ENCODE results near the gene OGDHL.
A peak's percentile ranks its signal among the peaks of the same experiment; 100 is the strongest.
"Not testable (repeated sequence)": the region's sequence is repeated elsewhere in the genome, so short reads cannot be mapped to it uniquely, and the experiment has no call there.

The OGDHL gene

DNA sequence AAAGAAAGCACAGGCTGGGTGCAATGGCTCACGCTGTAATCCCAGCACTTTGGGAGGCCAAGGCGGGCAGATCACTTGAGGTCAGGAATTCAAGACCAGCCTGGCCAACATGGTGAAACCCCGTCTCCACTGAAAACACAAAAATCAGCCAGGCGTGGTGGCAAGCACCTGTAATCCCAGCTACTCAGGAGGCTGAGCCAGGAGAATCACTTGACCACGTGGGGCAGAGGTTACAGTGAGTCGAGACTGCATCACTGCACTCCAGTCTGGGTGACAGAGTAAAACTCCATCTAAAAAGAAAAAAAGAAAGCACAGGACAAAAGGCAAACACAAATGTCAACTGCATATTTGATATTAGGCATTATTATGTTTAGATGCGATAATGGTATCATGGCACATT, 7.2 kb downstream of the OGDHL start:
- not testable (repeated sequence) for H4K8ac ChIP-seq (ENCODE audit: low read depth, low read length); H3K4me1 ChIP-seq (ENCODE audit: control insufficient read depth in 2 of 2, insufficient read depth in 1 of 2, low read depth in 1 of 2, low read length in 2 of 2); H3K27ac ChIP-seq (replicated peaks; ENCODE audit: low read length); H3K4me3 ChIP-seq (ENCODE audit: low read length in 2 of 2); H3K4me2 ChIP-seq (ENCODE audit: insufficient read depth, low read length, poor library complexity, severe bottlenecking); H2BK120ac ChIP-seq (ENCODE audit: low read depth, low read length); H2BK5ac ChIP-seq (ENCODE audit: low read length); H3K9ac ChIP-seq (ENCODE audit: low read depth, low read length, poor library complexity); H3K18ac ChIP-seq (ENCODE audit: low read length); H3K23ac ChIP-seq (ENCODE audit: low read depth, low read length, poor library complexity); H4K91ac ChIP-seq (ENCODE audit: low read depth, low read length, poor library complexity); H2AK5ac ChIP-seq (ENCODE audit: low read depth, low read length); H3K27me3 ChIP-seq (ENCODE audit: control insufficient read depth in 3 of 3, insufficient read depth in 3 of 3, low read depth in 1 of 3, low read length in 3 of 3); DNase-seq (ENCODE audit: low spot score); H3K4ac ChIP-seq (ENCODE audit: low read length); H2AFZ ChIP-seq (ENCODE audit: low read length); H3K79me1 ChIP-seq (ENCODE audit: low read depth, low read length); H3K9me3 ChIP-seq (replicated peaks in 1 of 2; ENCODE audit: control insufficient read depth in 2 of 2, insufficient read depth in 1 of 2, low read depth in 1 of 2, low read length in 2 of 2); H3K14ac ChIP-seq (ENCODE audit: low read length); H2BK15ac ChIP-seq (ENCODE audit: low read length); H2BK12ac ChIP-seq (ENCODE audit: low read length); H3K36me3 ChIP-seq (replicated peaks in 1 of 2; ENCODE audit: control insufficient read depth in 2 of 2, insufficient read depth in 2 of 2, low read length in 2 of 2)
- WGBS, 2 donors (ENCODE audit: extremely low coverage in 2 of 2, insufficient read length in 2 of 2, insufficient replicate concordance in 1 of 2), result no CpG with 5 or more reads among the region's 7 CpGs

DNA sequence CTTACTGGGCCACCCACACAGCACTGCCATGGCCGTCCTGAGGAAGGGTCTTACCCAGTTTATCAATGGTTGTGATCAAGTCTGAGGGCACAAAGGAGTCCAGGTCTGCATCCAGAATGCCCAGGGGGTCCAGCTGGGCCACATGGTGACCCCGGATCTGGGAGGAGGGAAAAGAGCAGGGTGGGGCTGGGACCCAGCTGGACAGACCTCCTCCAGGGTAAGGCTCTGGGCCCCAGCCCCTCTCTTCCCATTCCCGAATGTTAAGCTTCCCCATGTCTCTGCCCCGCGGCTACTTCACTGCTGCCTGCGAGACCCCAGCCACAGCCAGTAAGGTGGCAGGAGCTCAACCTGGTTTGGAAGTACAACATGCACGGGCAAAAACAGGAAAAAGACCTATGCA, 9.5 kb downstream of the OGDHL start:
- Histone ChIP-seq H3K14ac (ENCODE audit: low read length) (peak overlapping the region; percentile 66), H2BK12ac (ENCODE audit: low read length) (no peak overlapping the region), H2AK5ac (ENCODE audit: low read depth, low read length) (no peak overlapping the region), H3K4me3 (ENCODE audit: low read length in 2 of 2) (no peak overlapping the region), H3K9me3 (replicated peaks in 1 of 2; ENCODE audit: control insufficient read depth in 2 of 2, insufficient read depth in 1 of 2, low read depth in 1 of 2, low read length in 2 of 2) (no peaks in the 10 kb centered on the region), H3K27me3 (ENCODE audit: control insufficient read depth in 3 of 3, insufficient read depth in 3 of 3, low read depth in 1 of 3, low read length in 3 of 3) (no peaks in the 10 kb centered on the region), H2AFZ (ENCODE audit: low read length) (no peak overlapping the region), H3K4ac (ENCODE audit: low read length) (no peak overlapping the region), H3K23ac (ENCODE audit: low read depth, low read length, poor library complexity) (no peak overlapping the region), H2BK5ac (ENCODE audit: low read length) (no peak overlapping the region), H3K36me3 (replicated peaks in 1 of 2; ENCODE audit: control insufficient read depth in 2 of 2, insufficient read depth in 2 of 2, low read length in 2 of 2) (no peaks in the 10 kb centered on the region), H3K79me1 (ENCODE audit: low read depth, low read length) (no peaks in the 10 kb centered on the region), H2BK120ac (ENCODE audit: low read depth, low read length) (no peak overlapping the region), H4K91ac (ENCODE audit: low read depth, low read length, poor library complexity) (no peak overlapping the region), H3K4me2 (ENCODE audit: insufficient read depth, low read length, poor library complexity, severe bottlenecking) (no peak overlapping the region), H4K8ac (ENCODE audit: low read depth, low read length) (no peak overlapping the region), H3K4me1 (ENCODE audit: control insufficient read depth in 2 of 2, insufficient read depth in 1 of 2, low read depth in 1 of 2, low read length in 2 of 2) (no peaks in the 10 kb centered on the region), H2BK15ac (ENCODE audit: low read length) (no peak overlapping the region), H3K9ac (ENCODE audit: low read depth, low read length, poor library complexity) (no peak overlapping the region), H3K27ac (replicated peaks; ENCODE audit: low read length) (no peak overlapping the region), H3K18ac (ENCODE audit: low read length) (no peak overlapping the region)
- no CpG with 5 or more reads among the region's 7 CpGs for WGBS, 2 donors (ENCODE audit: extremely low coverage in 2 of 2, insufficient read length in 2 of 2, insufficient replicate concordance in 1 of 2)
- DNase-seq (ENCODE audit: low spot score), result no peak

- H3K79me1 ChIP-seq (ENCODE audit: low read depth, low read length), result no peaks in the 10 kb centered on the region
- WGBS, 2 donors (ENCODE audit: extremely low coverage in 2 of 2, insufficient read length in 2 of 2, insufficient replicate concordance in 1 of 2), result no CpG with 5 or more reads among the region's 20 CpGs
- peak overlapping the region; percentile 36 for H3K23ac ChIP-seq (ENCODE audit: low read depth, low read length, poor library complexity)
- no peak overlapping the region for H2BK120ac ChIP-seq (ENCODE audit: low read depth, low read length)
- peak overlapping the region; percentile 23 for H4K8ac ChIP-seq (ENCODE audit: low read depth, low read length)
- no peak overlapping the region for H2AK5ac ChIP-seq (ENCODE audit: low read depth, low read length)
- H3K4me2 ChIP-seq (ENCODE audit: insufficient read depth, low read length, poor library complexity, severe bottlenecking), result no peak overlapping the region
- no peaks in the 10 kb centered on the region for H3K4me1 ChIP-seq (ENCODE audit: control insufficient read depth in 2 of 2, insufficient read depth in 1 of 2, low read depth in 1 of 2, low read length in 2 of 2)
- no peaks in the 10 kb centered on the region for H3K9me3 ChIP-seq (replicated peaks in 1 of 2; ENCODE audit: control insufficient read depth in 2 of 2, insufficient read depth in 1 of 2, low read depth in 1 of 2, low read length in 2 of 2)
- no peak overlapping the region for H2AFZ ChIP-seq (ENCODE audit: low read length)
- no peaks in the 10 kb centered on the region for H3K27me3 ChIP-seq (ENCODE audit: control insufficient read depth in 3 of 3, insufficient read depth in 3 of 3, low read depth in 1 of 3, low read length in 3 of 3)
- no peak overlapping the region for H3K4me3 ChIP-seq (ENCODE audit: low read length in 2 of 2)
- DNase-seq (ENCODE audit: low spot score), result no peak
- peak overlapping the region; percentile 12 for H3K9ac ChIP-seq (ENCODE audit: low read depth, low read length, poor library complexity)
- no peak overlapping the region for H2BK12ac ChIP-seq (ENCODE audit: low read length)
- no peak overlapping the region for H4K91ac ChIP-seq (ENCODE audit: low read depth, low read length, poor library complexity)
- no peak overlapping the region for H2BK15ac ChIP-seq (ENCODE audit: low read length)
- peak overlapping the region; percentile 66 for H3K14ac ChIP-seq (ENCODE audit: low read length)
- H3K36me3 ChIP-seq (replicated peaks in 1 of 2; ENCODE audit: control insufficient read depth in 2 of 2, insufficient read depth in 2 of 2, low read length in 2 of 2), result no peaks in the 10 kb centered on the region
- H2BK5ac ChIP-seq (ENCODE audit: low read length), result no peak overlapping the region
- peak overlapping the region; percentile 61 for H3K18ac ChIP-seq (ENCODE audit: low read length)
- no peak overlapping the region for H3K27ac ChIP-seq (replicated peaks; ENCODE audit: low read length)
- H3K4ac ChIP-seq (ENCODE audit: low read length), result no peak overlapping the region
Observed at GRCh38 chr10:49751636-49752510, 10.2 kb downstream of the OGDHL start.

- H2BK12ac ChIP-seq (ENCODE audit: low read length), result no peak overlapping the region
- H4K8ac ChIP-seq (ENCODE audit: low read depth, low read length), result no peak overlapping the region
- H3K27me3 ChIP-seq (ENCODE audit: control insufficient read depth in 3 of 3, insufficient read depth in 3 of 3, low read depth in 1 of 3, low read length in 3 of 3), result no peaks in the 10 kb centered on the region
- peaks cover 0 to 3% of the 10 kb centered on the region in 2 donors for H3K36me3 ChIP-seq (replicated peaks in 1 of 2; ENCODE audit: control insufficient read depth in 2 of 2, insufficient read depth in 2 of 2, low read length in 2 of 2)
- H3K23ac ChIP-seq (ENCODE audit: low read depth, low read length, poor library complexity), result peak overlapping the region; percentile 17
- H3K18ac ChIP-seq (ENCODE audit: low read length), result peak overlapping the region; percentile 41
- no peaks in the 10 kb centered on the region for H3K4me1 ChIP-seq (ENCODE audit: control insufficient read depth in 2 of 2, insufficient read depth in 1 of 2, low read depth in 1 of 2, low read length in 2 of 2)
- H3K9ac ChIP-seq (ENCODE audit: low read depth, low read length, poor library complexity), result peak overlapping the region; percentile 12
- H3K4me3 ChIP-seq (ENCODE audit: low read length in 2 of 2), result no peak overlapping the region
- no peaks in the 10 kb centered on the region for H3K79me1 ChIP-seq (ENCODE audit: low read depth, low read length)
- no peak overlapping the region for H3K4ac ChIP-seq (ENCODE audit: low read length)
- DNase-seq (ENCODE audit: low spot score), result no peak
- no peak overlapping the region for H2BK120ac ChIP-seq (ENCODE audit: low read depth, low read length)
- no peak overlapping the region for H4K91ac ChIP-seq (ENCODE audit: low read depth, low read length, poor library complexity)
- no peak overlapping the region for H3K4me2 ChIP-seq (ENCODE audit: insufficient read depth, low read length, poor library complexity, severe bottlenecking)
- H3K27ac ChIP-seq (replicated peaks; ENCODE audit: low read length), result no peak overlapping the region
- H2AFZ ChIP-seq (ENCODE audit: low read length), result no peak overlapping the region
- H2BK15ac ChIP-seq (ENCODE audit: low read length), result no peak overlapping the region
- no peaks in the 10 kb centered on the region for H3K9me3 ChIP-seq (replicated peaks in 1 of 2; ENCODE audit: control insufficient read depth in 2 of 2, insufficient read depth in 1 of 2, low read depth in 1 of 2, low read length in 2 of 2)
- peak overlapping the region; percentile 31 for H3K14ac ChIP-seq (ENCODE audit: low read length)
- WGBS, 2 donors (ENCODE audit: extremely low coverage in 2 of 2, insufficient read length in 2 of 2, insufficient replicate concordance in 1 of 2), result no CpG with 5 or more reads among the region's 5 CpGs
- H2AK5ac ChIP-seq (ENCODE audit: low read depth, low read length), result no peak overlapping the region
- no peak overlapping the region for H2BK5ac ChIP-seq (ENCODE audit: low read length)
Observed at GRCh38 chr10:49751216-49751615, 10.9 kb downstream of the OGDHL start.
